ENCODE measurements around the gene LANCL2.

Gene LANCL2

GRCh38 chr7:55369427-55370400 lies 4.6 kb downstream of the LANCL2 start:
- TF ChIP-seq GATA2 (IDR thresholded peaks at IDR 0.05; ENCODE audit: low read depth, low read length) = no peak
- no peak for TF ChIP-seq GATA3 (IDR thresholded peaks at IDR 0.05; ENCODE audit: low read depth, low read length)

DNA sequence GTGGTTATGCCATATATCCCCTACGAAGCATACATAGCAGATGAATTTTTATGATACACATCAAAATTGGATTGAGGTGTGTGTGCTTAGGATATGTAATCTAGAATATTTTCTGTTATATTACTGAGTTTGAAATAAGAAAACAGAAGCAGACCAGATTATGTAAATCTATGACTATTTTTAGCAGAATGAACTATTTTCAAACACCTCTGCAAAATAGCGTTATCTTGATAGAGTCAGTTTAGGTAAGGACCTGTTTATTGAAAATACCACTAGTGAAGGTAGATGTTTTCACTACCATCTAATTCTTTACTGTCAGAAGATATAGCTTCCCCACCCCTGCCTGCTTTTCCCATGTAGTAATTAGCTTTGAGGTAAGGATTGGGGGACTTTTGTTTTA lies 9.1 kb downstream of the LANCL2 start:
- no peak for TF ChIP-seq GATA3 (IDR thresholded peaks at IDR 0.05; ENCODE audit: low read depth, low read length)
- no peak for TF ChIP-seq GATA2 (IDR thresholded peaks at IDR 0.05; ENCODE audit: low read depth, low read length)

GRCh38 chr7:55375237-55375636 lies 10.1 kb downstream of the LANCL2 start:
- TF ChIP-seq GATA2 (IDR thresholded peaks at IDR 0.05; ENCODE audit: low read depth, low read length) (no peak), GATA3 (IDR thresholded peaks at IDR 0.05; ENCODE audit: low read depth, low read length) (no peak)

- TF ChIP-seq GATA3 (IDR thresholded peaks at IDR 0.05; ENCODE audit: low read depth, low read length) (no peak), GATA2 (IDR thresholded peaks at IDR 0.05; ENCODE audit: low read depth, low read length) (no peak)
Observed at GRCh38 chr7:55377162-55377817, 12.2 kb downstream of the LANCL2 start.

DNA sequence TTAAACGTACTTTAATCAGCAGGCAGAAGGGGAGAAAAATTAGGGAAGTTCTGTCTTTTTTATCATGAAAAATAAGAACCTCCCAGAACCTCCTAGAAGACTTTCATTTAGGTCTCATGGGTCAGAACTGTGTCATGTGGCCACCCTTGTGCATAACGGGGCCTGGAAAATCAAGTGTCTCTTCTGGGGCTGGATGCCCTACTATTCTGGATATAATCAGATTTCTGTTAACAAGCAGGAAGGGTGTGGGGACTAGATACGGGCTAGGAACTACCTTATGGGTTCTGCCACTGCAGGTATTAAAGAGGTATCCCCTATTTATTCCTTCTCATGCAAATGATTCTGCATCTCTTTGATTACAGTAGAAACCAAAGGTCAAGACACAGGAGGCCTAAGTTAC lies 14.1 kb downstream of the LANCL2 start:
- no peak for TF ChIP-seq GATA3 (IDR thresholded peaks at IDR 0.05; ENCODE audit: low read depth, low read length)
- TF ChIP-seq GATA2 (IDR thresholded peaks at IDR 0.05; ENCODE audit: low read depth, low read length) = no peak

GRCh38 chr7:55381189-55381588 lies 16.1 kb downstream of the LANCL2 start:
- no peak for TF ChIP-seq GATA2 (IDR thresholded peaks at IDR 0.05; ENCODE audit: low read depth, low read length)
- no peak for TF ChIP-seq GATA3 (IDR thresholded peaks at IDR 0.05; ENCODE audit: low read depth, low read length)

- TF ChIP-seq GATA2 (IDR thresholded peaks at IDR 0.05; ENCODE audit: low read depth, low read length) (no peak), GATA3 (IDR thresholded peaks at IDR 0.05; ENCODE audit: low read depth, low read length) (no peak)
Observed at GRCh38 chr7:55381696-55382095, 16.6 kb downstream of the LANCL2 start.

DNA sequence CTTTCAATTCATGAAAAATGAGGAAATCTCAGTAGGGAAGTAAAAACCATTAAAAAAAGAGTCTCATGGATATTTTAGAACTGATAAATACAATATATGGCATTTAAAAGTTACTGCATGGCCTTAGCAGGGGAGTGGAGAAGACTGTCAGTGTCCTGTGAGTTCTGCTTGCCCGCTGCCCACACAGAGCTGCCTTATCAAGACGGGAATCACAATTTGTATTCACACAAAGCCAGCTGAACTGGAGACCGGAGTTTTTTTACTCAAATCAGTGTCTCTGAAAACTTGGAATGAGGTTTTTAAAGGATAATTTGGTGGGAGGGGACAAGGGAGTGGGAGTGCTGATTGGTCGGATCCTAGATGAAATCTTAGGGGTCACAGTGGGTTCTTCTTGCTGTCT lies 17.1 kb downstream of the LANCL2 start:
- peak; percentile 48 for TF ChIP-seq GATA2 (IDR thresholded peaks at IDR 0.05; ENCODE audit: low read depth, low read length)
- TF ChIP-seq GATA3 (IDR thresholded peaks at IDR 0.05; ENCODE audit: low read depth, low read length) = no peak

GRCh38 chr7:55386541-55386940 lies 21.4 kb downstream of the LANCL2 start:
- TF ChIP-seq GATA2 (IDR thresholded peaks at IDR 0.05; ENCODE audit: low read depth, low read length) (no peak), GATA3 (IDR thresholded peaks at IDR 0.05; ENCODE audit: low read depth, low read length) (no peak)

DNA sequence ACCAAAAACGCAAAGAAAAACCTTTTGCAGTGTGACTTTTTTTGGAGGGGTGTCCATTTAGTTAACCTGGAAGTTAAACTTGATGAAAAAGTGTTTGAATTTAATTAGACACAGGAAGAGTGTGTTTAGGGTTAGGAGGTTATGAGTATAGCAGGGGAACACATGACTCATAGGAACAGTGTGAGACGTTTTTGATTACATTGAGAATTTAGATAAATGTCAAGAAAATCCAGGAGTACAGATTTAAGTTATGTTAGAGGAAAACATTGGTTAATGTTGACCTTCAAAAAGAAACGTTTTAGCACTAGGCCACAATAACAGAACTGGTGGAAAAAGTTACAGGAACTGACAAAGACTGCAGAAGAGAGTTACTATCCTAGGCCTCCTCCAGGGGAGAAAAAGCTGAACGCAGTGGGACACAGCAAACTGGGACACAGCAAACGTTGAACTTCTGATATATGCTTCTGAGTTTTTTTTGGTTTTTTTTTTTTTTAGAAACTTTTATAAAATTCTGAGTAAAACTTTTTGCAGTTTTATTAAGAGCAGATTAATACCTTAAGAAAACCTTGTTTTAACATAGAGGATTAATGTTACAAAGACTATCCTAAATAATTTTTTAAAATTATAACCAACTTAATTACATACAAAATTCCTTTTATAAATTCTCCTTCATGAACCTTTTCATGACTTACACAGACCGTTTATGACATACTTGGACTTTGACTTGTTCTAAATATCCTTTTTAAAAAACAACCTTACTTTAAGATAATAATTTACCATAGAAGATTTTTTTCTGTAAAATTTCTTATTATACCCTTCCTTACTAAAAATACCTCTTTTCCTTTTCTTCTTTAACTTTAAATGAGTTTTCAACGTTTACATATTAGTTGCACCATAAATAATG lies 22.2 kb downstream of the LANCL2 start:
- TF ChIP-seq GATA2 (IDR thresholded peaks at IDR 0.05; ENCODE audit: low read depth, low read length) (no peak), GATA3 (IDR thresholded peaks at IDR 0.05; ENCODE audit: low read depth, low read length) (no peak)

GRCh38 chr7:55396233-55396785 lies 31.2 kb downstream of the LANCL2 start:
- TF ChIP-seq GATA3 (IDR thresholded peaks at IDR 0.05; ENCODE audit: low read depth, low read length) (no peak), GATA2 (IDR thresholded peaks at IDR 0.05; ENCODE audit: low read depth, low read length) (no peak)

GRCh38 chr7:55397617-55398016 lies 32.5 kb downstream of the LANCL2 start:
- TF ChIP-seq GATA3 (IDR thresholded peaks at IDR 0.05; ENCODE audit: low read depth, low read length) (no peak), GATA2 (IDR thresholded peaks at IDR 0.05; ENCODE audit: low read depth, low read length) (no peak)

DNA sequence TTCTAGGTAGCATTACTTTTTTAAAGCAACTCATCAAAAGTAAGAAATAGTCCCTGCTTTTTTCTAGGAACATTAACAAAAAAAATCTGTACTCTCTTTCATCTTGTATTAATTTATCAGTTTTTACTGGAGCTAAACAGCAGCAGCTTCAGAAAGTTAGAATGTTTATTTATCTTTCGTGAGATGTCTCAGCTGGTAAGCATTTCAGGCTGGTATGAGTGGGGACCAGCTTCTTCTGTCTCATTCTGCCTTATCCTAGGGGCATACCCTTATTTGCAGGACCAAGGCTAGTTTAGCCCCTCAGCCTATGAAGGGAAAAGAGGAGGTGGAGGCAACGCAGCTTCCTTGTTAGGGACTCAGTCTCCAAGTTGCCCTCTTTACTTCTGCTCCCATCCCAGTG lies 35.1 kb downstream of the LANCL2 start:
- TF ChIP-seq GATA2 (IDR thresholded peaks at IDR 0.05; ENCODE audit: low read depth, low read length) = no peak

Measured in SH-SY5Y (cell line).